GM04503 (cell line): ENCODE data around the gene MYH9.

Source experiments
- DNase-seq: peaks from one replicate; pipeline ENCODE4 v3.0.0-alpha.2; 2012; ENCODE audit warnings: low read depth

Gene MYH9

DNA sequence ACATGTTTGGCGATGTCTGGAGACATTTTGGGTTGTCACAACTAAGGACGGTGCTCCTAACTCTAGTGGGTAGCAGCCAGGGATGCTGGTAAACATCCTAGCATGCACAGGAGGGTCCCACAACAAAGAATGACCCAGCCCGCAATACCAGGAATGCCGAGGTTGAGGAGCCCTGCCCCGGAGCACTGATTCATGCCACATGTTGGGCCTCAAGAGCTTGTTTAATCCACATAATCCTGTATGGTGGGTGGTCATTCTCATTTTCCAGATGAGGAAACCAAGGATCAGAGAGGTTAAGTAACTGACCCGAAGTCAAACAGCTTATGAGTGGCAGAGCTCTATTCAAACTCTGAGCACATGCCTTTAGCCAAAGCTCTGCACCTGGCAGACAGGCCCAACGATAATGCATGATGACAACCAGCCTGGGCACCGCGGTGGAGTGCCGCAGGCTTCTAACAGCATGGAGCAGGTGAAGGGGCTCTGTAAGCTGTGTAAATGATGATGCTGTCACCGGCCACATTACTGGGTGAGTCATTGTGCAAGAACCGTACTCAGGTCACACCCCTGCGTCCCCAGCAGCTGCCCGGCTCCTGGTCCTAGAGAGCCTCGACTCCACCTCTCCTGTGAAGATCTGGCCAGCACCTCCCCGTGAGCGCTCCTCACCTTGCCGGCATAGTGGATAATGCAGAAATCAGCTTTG, 76.2 kb downstream of the MYH9 start:
- DNase-seq, result no peak

DNA sequence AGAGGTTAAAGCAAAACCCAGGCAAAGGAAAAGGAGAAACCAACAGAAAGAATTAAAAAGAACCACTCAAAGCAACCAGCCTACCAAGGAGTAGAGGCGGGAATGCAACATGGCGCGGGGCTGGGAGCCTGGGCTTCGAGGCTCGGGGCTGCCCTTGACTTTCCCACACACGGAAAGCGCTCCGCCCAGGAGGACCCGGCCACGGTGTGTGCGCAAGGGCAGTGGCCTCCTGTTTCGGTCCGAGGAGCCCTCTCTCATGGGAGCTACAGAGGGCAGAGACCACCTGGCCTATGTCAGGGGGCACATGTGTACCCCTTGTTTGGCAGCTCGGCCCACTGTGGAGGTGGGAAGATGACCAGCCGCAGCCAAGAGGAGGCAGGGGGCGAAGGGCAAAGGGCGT, 78.9 kb downstream of the MYH9 start:
- no peak for DNase-seq

DNA sequence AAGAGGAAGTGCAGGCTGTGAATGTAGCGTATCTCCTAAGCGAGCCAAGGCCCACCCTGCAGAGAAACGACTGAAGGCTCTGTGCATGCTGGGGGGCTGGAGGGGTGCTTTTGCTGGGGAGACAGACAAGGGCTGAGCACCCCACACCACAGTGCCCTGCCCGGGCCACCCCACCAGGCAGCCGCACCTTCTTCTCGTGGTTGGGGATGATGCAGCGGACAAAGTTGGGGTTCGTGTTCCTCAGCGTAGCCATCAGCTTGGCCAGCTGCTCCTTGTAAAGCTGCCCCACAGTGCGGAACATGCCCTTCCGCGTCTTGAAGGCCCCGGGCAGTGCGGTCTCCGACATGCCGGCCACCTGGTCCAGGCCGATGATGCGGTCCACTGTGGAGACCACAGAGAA, 81.5 kb downstream of the MYH9 start:
- no peak for DNase-seq

DNA sequence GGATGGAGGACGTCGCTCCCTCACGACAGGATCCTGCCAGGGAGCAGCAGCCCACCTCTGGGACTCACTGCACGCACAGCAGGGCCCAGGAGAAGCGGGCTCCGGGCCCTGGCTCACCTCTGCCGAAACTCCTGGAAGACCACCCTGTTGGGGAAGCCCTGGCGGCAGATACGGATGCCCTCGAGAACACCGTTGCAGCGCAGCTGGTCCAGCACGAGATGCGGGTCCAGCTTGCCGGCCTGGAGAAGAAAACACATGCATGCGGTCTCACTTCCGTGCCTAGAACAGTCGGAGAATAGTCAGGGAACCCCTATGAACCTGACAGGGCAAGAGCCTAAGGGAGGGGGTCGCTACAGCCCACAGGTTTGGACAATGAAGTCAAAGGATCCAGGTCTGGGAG, 82.0 kb downstream of the MYH9 start:
- DNase-seq, result no peak

DNA sequence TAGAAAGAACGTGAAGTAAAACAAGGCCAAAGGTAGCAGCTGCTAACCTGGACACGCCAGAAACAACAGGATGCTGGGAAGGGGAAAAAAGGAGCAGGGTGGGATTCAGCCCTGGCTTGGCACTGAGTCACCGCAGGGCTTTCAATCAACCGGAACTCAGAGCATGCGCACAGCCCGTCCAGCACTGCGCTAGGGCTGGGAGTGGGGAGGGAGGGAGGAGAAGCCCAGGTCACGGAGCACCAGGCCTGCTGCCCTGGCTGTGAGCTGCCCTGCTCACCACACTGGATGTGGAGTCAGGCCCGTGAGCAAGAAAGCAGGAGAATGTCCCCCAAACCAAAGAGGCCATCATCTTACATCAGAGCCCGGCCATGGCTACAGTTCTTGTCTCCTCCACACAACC, 83.3 kb downstream of the MYH9 start:
- DNase-seq, result no peak

DNA sequence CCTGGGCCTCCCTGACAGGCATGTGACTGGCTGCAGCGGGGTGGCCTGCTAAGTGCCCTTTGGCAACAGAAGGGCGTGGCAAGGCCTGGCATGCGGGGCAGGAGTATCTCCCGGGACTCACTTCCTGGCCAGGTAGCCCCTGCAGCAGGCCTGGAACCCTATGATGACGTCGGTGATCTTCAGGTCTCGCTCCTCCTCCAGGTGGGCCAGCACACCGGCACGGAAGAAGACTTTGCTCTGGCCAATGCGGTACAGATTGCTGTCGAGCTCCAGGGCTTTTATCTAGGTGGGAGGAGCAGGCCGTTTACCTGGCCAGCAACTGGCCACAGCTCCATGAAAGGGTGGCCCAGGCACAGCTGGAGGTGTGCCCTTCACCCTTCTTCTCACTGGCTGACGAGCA, 83.9 kb downstream of the MYH9 start:
- DNase-seq, result no peak

DNA sequence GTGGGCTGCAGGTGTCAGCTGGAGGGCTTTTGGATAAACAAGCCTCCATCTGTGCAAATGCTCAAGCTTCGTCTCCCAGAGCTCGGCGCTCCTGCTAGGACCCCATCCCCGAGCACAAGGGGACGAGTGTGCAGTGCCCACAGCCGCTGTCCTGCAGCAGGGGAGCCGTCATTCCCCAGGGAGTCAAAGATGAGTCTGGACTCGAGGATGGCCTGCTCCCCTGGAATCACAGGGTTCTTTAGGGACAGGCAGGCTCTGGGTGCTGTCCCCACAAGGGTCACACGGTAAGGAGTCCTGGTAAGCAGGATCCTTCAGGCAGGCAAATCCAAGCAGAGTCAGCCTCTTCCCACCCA, 84.7 kb downstream of the MYH9 start:
- DNase-seq, result no peak

DNA sequence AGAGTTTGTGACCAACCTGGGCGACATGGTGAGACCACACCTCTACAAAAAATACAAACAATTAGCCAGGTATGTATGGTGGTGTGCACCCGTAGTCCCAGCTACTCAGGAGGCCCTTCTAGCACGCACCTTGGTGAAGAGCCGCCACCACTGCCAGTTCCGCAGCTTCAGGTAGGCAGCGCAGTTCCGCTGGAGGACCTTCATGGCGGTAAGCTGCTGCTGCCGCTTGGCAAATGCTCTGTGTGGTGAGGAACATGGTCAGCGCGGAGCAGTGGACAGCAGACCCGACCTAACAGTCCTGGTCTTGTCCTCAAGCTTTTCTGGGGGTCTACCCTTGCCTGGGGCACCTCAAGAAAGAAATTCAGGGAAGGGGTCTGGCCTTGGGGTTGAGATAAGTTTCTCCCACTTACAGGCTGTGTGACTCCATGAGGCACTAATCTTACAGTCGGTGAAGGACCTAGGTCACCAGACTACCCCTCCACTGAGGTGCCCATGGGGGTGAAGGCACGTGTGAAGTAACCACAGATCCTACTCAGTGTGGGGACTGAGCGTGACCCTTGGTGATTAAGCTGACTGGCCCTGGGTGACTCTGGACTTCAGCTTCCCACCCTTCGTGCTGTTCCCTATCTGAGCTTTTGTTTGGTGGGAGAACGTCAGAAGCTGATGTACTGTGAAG, 85.2 kb downstream of the MYH9 start:
- no peak for DNase-seq

DNA sequence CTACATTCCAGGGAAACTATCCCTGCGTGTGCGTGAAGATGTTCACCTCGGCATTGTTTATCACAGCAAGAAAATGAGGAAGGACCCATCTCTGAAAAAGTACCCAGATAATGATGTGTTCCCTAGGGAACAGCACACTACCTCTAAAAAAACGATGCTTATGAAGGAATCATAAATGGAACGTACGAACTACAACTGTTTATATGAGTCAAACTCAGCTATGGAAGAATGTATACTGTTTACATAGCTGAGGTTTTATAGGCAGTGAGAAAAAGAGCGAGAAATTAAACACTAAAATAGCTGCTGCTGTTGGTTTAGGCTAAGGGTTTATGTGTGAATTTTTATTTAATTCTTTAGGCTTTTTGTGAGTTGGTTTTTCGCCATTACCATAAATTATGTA, 85.9 kb downstream of the MYH9 start:
- no peak for DNase-seq

DNA sequence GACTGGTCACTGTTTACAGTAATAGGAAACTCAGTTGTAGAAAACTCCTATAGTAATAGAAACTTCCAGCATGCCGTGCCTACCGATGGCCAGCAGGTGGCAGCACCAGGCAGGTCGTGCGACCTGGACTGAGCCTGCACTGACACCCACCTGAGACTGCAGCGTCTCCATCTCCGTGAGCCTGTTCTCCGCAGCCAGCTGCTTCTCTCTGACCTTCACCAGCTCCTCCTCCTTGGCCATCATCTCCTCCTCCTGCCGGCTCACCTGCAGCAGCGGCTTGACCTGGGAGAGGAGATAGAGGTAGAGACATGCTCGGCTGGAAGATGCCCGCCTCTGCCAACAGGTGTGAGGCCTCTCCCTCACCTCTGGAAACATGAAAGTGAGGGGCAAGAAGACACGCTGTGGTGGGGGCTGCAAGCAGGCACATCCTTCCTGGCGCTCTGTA, 86.4 kb downstream of the MYH9 start:
- no peak for DNase-seq

DNA sequence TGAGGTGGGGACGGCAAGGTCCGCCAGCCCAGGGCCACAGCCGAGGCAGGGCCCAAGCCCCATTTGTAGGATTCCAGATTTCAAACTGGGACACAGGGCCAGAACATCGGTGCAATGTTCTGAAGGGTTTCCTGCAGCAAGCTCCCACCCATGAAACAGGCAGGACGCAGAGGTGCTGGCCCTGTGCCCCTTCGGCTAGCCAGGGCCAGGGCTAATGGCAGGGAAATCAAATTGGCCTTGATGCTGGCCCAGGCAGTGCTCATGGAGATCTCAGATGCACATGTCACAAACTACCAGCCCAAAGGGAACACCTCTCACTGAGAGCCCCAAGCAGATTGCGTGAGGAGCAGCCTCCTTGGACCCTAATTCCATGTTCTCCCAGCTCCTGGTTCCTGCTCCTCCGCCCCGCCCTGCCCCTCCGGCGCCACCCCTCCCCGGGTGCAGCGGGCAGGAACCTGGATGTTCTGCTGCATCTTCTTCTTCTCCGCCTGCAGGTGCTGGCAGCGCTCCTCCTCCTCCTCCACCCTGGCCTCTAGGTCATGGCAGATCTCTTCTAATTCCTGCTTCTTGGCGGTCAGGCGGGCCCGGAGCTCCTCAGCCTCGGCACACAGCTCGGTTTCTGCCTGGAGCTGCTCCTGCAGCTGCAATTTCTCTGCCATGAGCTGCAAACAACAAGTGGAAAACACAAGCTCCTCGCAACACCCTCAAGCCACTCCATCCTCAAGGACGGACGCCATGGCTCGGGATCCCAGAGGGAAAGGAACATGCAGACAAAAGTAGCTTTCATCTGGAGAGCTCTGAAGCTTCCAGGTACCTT, 87.2 kb downstream of the MYH9 start:
- DNase-seq, result no peak

DNA sequence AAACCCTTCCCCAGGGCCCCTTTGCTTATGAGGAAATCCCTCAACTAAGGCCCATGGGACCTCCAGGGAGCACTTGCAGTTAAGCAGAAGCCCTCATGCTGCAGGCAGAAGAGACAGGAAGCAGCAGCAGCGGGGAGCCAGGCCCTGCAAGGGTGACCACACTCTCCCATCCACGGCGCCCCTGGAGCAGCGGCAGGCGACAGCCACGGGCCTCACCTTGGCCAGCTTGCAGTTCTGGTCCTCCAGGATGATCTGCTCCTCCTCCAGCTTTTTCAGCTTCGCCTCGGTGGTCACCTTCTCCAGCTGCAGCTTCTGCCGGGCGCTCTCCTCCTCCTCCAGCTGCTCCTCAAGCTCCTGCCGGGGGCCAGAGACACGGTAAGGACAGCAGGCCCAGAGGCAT, 87.9 kb downstream of the MYH9 start:
- DNase-seq, result no peak

DNA sequence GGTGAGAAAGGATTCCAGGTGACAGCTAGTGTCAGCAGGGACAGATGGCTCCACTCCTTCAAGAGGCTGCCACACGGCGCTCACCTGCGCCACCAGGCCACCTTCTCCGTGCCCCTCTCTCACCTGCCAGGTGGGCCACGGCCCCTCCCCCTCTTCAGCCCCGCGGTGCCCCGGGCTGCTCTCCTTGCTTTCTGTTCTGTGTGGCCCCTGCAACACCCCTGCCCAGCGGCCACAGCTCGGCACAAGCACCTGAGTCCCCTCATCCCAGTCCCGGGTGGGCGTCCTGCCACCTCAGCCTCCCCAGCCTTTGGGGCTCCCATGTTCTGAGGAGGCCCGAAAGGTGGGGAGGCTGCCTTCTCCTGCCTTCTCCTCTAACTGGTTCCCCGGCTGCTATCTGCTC, 88.5 kb downstream of the MYH9 start:
- no peak for DNase-seq

DNA sequence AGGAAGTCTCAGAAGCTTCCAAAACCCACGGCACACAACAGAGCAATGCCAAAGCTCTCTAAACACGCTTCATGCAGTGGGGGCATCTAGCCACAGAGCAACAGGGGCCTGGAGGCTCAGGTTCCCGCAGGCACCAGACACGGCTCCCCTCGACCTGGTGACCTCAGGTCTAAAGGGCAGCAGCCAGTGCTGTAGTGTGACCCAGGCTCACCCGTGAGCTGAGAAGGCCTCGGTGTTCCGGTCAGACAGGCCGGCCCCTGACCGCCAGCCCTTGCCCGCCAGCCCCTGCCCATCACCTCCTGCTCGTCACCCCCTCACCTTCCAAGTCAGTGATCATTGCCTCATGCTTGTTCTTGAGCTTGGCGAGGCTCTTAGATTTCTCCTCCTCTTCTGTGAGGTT, 89.2 kb downstream of the MYH9 start:
- no peak for DNase-seq

DNA sequence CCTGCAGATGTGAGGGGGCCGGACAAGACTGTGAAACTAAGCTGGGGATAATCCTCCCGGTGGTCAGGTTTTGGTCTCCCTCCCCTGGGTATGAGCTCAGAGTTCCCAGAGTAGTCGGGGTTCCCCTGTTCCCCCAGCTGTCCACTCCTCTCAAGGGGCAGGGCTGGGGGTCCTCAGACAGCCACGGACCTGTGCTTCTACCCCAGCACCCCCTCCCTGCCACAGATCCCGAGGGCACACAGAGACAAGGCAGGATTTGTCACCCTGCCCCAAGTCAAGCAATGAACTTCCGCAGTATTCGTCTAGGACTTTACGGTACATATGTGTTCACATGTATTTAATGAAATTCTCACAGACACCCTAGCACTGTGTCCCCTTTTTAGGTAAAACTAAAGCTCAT, 89.6 kb downstream of the MYH9 start:
- DNase-seq, result no peak

DNA sequence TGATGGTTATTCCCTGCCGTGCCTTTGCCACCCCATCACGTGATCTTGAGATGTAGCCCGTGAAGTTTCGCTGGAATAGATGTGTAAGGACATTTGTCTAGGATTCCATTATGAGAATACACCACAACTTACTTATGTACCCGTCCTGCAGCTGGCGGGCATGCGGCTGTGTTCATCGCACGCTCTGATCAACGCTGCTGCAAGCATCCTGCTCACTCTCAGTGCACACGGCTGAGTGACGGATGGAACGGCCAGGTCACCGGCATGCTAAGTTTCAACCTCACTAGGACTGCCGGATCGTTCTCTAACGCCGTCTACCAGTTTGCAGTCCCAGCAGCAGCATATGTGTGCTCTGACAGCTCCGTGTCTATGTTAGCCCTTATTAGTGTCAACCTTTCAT, 90.2 kb downstream of the MYH9 start:
- no peak for DNase-seq

DNA sequence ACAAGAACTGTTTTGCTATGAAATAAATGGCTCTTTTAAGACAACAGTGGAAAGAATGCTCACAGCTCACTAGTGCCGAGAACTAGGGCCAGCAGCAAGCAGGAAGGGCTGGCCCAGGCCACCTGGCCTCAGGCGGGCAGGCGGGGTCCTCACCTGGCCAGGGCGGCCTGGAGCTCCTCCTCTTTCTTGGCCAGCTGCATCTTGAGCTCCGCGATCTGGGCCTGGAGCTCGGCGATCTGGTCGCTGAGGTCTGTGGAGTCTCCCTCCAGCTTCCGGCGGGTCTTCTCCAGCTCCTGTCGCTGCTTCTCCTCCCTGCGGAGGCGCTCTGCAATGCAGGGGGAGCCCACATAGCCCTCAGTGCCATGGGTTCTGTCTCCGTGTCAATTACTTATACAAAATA, 91.1 kb downstream of the MYH9 start:
- no peak for DNase-seq

DNA sequence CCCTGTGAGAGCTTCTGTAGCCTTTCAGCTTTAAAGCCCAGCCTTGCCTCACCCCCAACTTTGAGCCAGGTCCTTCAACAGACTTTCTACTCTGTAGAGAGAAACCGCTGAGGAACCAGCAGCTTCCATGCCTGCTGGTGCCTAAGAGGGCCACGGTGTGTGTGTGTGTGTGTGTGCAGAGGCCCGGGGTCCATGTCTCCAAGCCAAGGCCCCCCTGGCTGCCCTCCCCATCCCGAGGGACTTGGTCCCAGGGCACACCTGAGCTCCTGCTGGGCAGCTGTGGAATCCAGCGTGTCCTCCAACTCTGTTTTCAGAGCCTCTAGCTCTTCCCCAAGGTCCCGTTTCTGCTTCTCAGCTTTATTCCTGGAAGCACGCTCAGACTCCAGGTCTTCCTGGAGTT, 92.5 kb downstream of the MYH9 start:
- DNase-seq, result no peak

DNA sequence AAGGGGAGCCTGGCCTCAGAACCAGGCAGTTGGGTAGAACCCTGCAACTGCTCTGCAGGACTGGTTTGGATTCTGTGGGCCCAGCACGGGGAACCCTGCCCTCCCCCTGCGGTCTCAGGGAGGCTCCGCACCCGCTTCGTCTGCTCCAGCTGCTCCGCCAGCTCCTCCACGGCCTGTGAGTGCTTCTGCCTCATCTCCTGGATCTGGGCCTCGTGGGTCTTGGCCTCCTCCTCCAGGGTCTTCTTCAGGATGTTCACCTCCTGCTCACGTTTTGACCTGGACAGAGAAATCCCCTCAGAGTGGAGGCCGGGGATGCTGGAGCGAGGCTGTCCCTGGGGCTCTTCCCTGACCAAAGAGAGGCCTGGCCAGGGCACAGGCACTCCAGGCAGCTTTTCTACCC, 93.0 kb downstream of the MYH9 start:
- DNase-seq, result no peak

DNA sequence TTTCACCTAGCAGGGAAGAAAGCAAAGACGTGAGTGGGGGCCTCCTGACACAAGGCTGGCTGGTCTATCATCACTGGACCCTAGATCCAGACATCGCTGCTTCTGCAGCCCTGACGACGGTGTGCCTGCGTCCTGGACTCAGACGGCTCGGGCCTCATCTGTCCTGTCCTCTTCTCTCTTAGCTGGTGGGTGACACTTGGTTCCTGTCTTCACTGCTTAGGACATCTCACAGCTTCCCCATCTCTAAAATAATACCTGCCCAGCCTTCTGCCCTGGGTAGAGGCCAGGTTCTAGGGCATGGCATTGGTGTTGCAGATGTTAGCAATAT, 93.5 kb downstream of the MYH9 start:
- no peak for DNase-seq

DNA sequence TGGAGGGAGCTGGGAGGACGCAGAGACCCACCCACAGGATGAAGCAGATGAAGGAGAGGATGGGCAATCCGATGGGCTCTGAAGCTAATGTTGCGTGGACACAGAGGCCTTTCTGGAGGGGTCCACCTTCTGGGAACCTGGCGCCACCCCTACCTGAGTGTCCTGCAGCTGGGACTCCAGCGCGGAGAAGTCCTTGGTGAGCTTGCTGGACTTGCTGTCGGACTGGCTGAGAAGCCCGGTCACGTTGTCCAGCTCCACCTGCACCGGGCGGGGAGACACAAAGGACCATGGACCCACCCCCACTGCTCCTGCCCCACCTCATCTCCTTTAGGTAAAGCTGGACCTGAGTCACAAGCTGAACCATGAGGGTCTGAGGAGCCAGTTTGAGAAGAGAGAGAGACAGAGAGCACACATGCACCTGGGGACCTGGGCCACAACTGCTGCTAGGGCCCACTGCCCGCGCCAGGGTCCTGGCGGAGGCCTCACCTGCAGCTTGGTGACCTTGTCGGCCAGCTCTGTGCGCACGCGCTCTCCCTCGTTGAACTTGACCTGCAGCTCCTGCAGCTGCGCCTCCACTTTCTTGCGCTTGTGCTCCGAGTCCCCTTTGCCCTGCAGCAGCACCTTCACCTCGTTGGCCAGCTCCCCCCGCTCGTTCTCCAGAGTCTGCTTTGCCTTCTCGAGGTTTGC, 94.0 kb downstream of the MYH9 start:
- DNase-seq, result no peak

DNA sequence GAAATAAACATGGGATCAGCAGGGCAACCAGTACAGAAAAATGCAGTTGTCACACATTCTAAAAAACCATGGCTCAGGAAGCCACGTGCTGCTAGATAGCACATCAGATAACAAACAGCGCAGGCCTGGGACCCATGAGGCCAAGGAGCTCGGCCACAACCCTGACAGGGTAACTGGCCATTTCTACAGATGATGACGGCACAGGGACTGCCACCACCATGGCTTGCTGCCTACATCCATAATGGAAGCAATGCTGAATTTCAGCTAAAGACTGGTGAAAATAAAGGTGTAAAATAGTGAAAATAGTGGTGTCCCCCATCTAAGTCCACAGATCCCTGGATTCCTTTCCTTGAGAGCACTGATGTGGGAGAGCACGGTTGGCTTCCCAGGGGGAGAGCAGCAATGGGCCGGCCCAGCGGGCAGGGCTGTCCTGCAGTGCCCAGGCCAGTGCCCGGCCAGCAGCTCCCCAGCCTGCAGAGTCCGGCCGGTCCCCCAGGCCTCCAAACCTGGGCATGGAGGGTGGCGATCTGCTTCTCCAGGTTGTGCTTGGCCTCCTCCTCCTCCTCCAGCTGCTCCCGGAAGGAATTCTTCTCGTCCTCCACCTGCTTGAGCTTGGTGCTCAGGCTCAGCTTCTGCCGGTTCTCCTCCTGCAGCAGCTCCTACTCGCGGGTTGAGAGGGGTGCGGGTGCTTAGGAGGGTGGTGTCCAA, 94.8 kb downstream of the MYH9 start:
- DNase-seq, result no peak
